H1 (cell line): ENCODE results near the gene ZNF423. TPM values are rescaled to one million over a fixed set of nuclear protein-coding genes. Genes with fewer than 3 reads are reported as not detected.

ENCODE experiments used
- CTCF ChIA-PET: fragments of 300-600 bp; sonication (Branson Sonifier 250); formaldehyde crosslinking; loops from one replicate; lab custom pipeline; 2021; ENCODE audit not compliant: partially characterized antibody; lab: Charles Lee
- POLR2A ChIA-PET: fragments of 300-600 bp; sonication (Branson Sonifier 250); formaldehyde crosslinking; loops from one replicate; lab custom pipeline; 2021; ENCODE audit warnings: inconsistent platforms; ENCODE audit not compliant: partially characterized antibody; lab: Charles Lee
- DNase-seq, 2 experiments: peaks; one replicate each; pipeline versions ENCODE4 v3.0.0 to v3.0.0-alpha.2; 2010 to 2022; ENCODE audit warnings: low spot score in 2 of 2, low read depth in 1 of 2, mixed read lengths in 1 of 2
- FAIRE-seq: peaks from 2 replicates; lab custom pipeline; 2011; peaks lifted over from hg19 to GRCh38; lab: Jason Lieb, UNC
- H2AFZ ChIP-seq: 2 replicates; pipeline ENCODE4 v1.8.1; 2012; ENCODE audit warnings: low read length, inconsistent platforms
- H2AK5ac ChIP-seq: 2 replicates; pipeline ENCODE4 v1.6.1; 2013; ENCODE audit warnings: low read depth, low read length
- H2BK120ac ChIP-seq: replicated peaks from 2 replicates; pipeline ENCODE3; 2013; ENCODE audit warnings: low read depth, low read length, inconsistent platforms
- H2BK12ac ChIP-seq: 2 replicates; pipeline ENCODE4 v1.6.1; 2013; ENCODE audit warnings: low read depth, low read length
- H2BK15ac ChIP-seq: 2 replicates; pipeline ENCODE4 v1.6.1; 2013; ENCODE audit warnings: low read length
- H2BK20ac ChIP-seq: 2 replicates; pipeline ENCODE4 v1.6.1; 2013; ENCODE audit warnings: low read length
- H2BK5ac ChIP-seq: 2 replicates; pipeline ENCODE4 v1.6.1; 2013; ENCODE audit warnings: low read depth, low read length
- H3K14ac ChIP-seq: 2 replicates; pipeline ENCODE4 v1.6.1; 2013; ENCODE audit warnings: inconsistent platforms; ENCODE audit not compliant: insufficient read length
- H3K18ac ChIP-seq: 2 replicates; pipeline ENCODE4 v1.6.1; 2013; ENCODE audit warnings: low read length; ENCODE audit errors: extremely low read depth
- H3K23ac ChIP-seq: 2 replicates; pipeline ENCODE4 v1.6.1; 2013; ENCODE audit warnings: inconsistent platforms; ENCODE audit not compliant: insufficient read length
- H3K23me2 ChIP-seq: 2 replicates; pipeline ENCODE4 v1.6.1; 2013; ENCODE audit warnings: low read depth, low read length
- H3K27ac ChIP-seq: 2 replicates; pipeline ENCODE4 v1.6.1; 2011; ENCODE audit warnings: low read depth, low read length, inconsistent platforms
- H3K27me3 ChIP-seq, 4 experiments: replicated peaks in 1 of 4; 1 replicate in 1 of 4; 2 replicates in 3 of 4; pipeline versions ENCODE4 v1.6.1 to v1.8.1; 2011 to 2013; ENCODE audit warnings: low read length in 3 of 4, mild to moderate bottlenecking in 3 of 4, inconsistent platforms in 2 of 4, mixed read lengths in 2 of 4, moderate library complexity in 1 of 4; ENCODE audit not compliant: control insufficient read depth in 3 of 4, insufficient read depth in 3 of 4; ENCODE audit errors: extremely low read depth in 1 of 4
- H3K36me3 ChIP-seq, 4 experiments: 2 replicates each; pipeline versions ENCODE4 v1.6.1 to v1.8.1; 2011 to 2013; ENCODE audit warnings: mild to moderate bottlenecking in 4 of 4, low read length in 3 of 4, moderate library complexity in 2 of 4, control low read depth in 1 of 4, inconsistent platforms in 1 of 4; ENCODE audit not compliant: insufficient read depth in 4 of 4, control insufficient read depth in 2 of 4
- H3K4ac ChIP-seq: replicated peaks from 2 replicates; pipeline ENCODE3; 2013; ENCODE audit warnings: low read length, low read depth, mixed read lengths, inconsistent platforms; ENCODE audit not compliant: insufficient read length
- H3K4me1 ChIP-seq, 4 experiments: replicated peaks in 1 of 4; 1 replicate in 1 of 4; 2 replicates in 3 of 4; pipeline versions ENCODE4 v1.6.1 to v1.8.1; 2011 to 2013; ENCODE audit warnings: low read length in 3 of 4, inconsistent platforms in 2 of 4, mixed read lengths in 1 of 4; ENCODE audit not compliant: insufficient read depth in 4 of 4, control insufficient read depth in 3 of 4
- H3K4me2 ChIP-seq, 2 experiments: 2 replicates each; pipeline versions ENCODE4 v1.6.1 to v1.8.1; 2011 to 2013; ENCODE audit warnings: low read depth in 2 of 2, low read length in 2 of 2, control low read depth in 1 of 2, inconsistent platforms in 1 of 2, mild to moderate bottlenecking in 1 of 2; ENCODE audit not compliant: insufficient read depth in 1 of 2
- H3K4me3 ChIP-seq, 4 experiments: fragments of 200-600, 300-600 bp in 1 of 4; sonication (generic), shearing (Covaris generic), sonication (Bioruptor Twin) in 1 of 4; 2 replicates each; pipeline versions ENCODE4 v1.5.1 to v1.8.1; 2011 to 2016; ENCODE audit warnings: low read length in 4 of 4, low read depth in 3 of 4, control low read depth in 2 of 4, inconsistent platforms in 2 of 4, mild to moderate bottlenecking in 2 of 4, mixed read lengths in 1 of 4, moderate library complexity in 1 of 4; ENCODE audit not compliant: insufficient read depth in 2 of 4; ENCODE audit errors: extremely low read depth in 1 of 4
- H3K56ac ChIP-seq: replicated peaks from 2 replicates; pipeline ENCODE3; 2013; ENCODE audit warnings: low read depth, mild to moderate bottlenecking, mixed read lengths, low read length, inconsistent platforms; ENCODE audit not compliant: insufficient read length
- H3K79me1 ChIP-seq: 2 replicates; pipeline ENCODE4 v1.6.1; 2013; ENCODE audit warnings: low read depth, low read length, control low read depth
- H3K79me2 ChIP-seq, 2 experiments: 2 replicates each; pipeline versions ENCODE4 v1.6.1 to v1.8.1; 2012 to 2013; ENCODE audit warnings: low read length in 2 of 2, mild to moderate bottlenecking in 2 of 2, inconsistent platforms in 1 of 2; ENCODE audit not compliant: insufficient read depth in 2 of 2, control insufficient read depth in 1 of 2
- H3K9ac ChIP-seq, 4 experiments: replicated peaks in 1 of 4; 1 replicate in 1 of 4; 2 replicates in 3 of 4; pipeline versions ENCODE4 v1.6.1 to v1.8.1; 2011 to 2013; ENCODE audit warnings: low read depth in 3 of 4, low read length in 3 of 4, control low read depth in 2 of 4, mild to moderate bottlenecking in 2 of 4, moderate library complexity in 2 of 4, inconsistent platforms in 1 of 4; ENCODE audit errors: extremely low read depth in 1 of 4
- H3K9me3 ChIP-seq, 2 experiments: 2 replicates each; pipeline versions ENCODE4 v1.6.1 to v1.8.1; 2012 to 2013; ENCODE audit warnings: mild to moderate bottlenecking in 2 of 2, moderate library complexity in 2 of 2, control low read depth in 1 of 2, inconsistent platforms in 1 of 2, low read depth in 1 of 2, low read length in 1 of 2, mixed read lengths in 1 of 2; ENCODE audit not compliant: insufficient read depth in 2 of 2
- H4K20me1 ChIP-seq, 2 experiments: replicated peaks in 1 of 2; 2 replicates each; pipeline versions ENCODE3 to v1.8.1; 2011 to 2013; ENCODE audit warnings: inconsistent platforms in 2 of 2, low read length in 2 of 2, mild to moderate bottlenecking in 1 of 2; ENCODE audit not compliant: insufficient read depth in 2 of 2, control insufficient read depth in 1 of 2
- H4K5ac ChIP-seq: 2 replicates; pipeline ENCODE4 v1.6.1; 2013; ENCODE audit warnings: low read length, low read depth, mixed read lengths, inconsistent platforms; ENCODE audit not compliant: insufficient read length
- H4K8ac ChIP-seq: 2 replicates; pipeline ENCODE4 v1.8.0; 2013; ENCODE audit warnings: mild to moderate bottlenecking, moderate library complexity, low read length, inconsistent platforms; ENCODE audit not compliant: insufficient read depth; ENCODE audit errors: extremely low read depth
- H4K91ac ChIP-seq: replicated peaks from 2 replicates; pipeline ENCODE3; 2013; ENCODE audit warnings: low read length, mixed read lengths, inconsistent platforms; ENCODE audit not compliant: insufficient read length
- BCL11A ChIP-seq, 2 experiments: IDR thresholded peaks; one replicate each; pipeline ENCODE4 v1.6.1; 2011; ENCODE audit warnings: low read depth in 2 of 2, low read length in 2 of 2, mild to moderate bottlenecking in 2 of 2
- BRCA1 ChIP-seq: IDR thresholded peaks from 2 replicates; pipeline ENCODE4 v1.6.1; 2012; ENCODE audit warnings: low read depth, low read length, improper control_type of control experiment
- CEBPB ChIP-seq: IDR thresholded peaks from 2 replicates; pipeline ENCODE4 v1.6.1; 2012; ENCODE audit warnings: low read depth, low read length
- CHD1 ChIP-seq: IDR thresholded peaks from 2 replicates; pipeline ENCODE4 v1.6.1; 2012; ENCODE audit warnings: low read depth, low read length, improper control_type of control experiment
- CHD2 ChIP-seq: IDR thresholded peaks from 2 replicates; pipeline ENCODE4 v1.6.1; 2012; ENCODE audit warnings: low read length, improper control_type of control experiment
- EZH2 ChIP-seq: fragments of 200-600 bp; sonication (generic); IDR thresholded peaks from 2 replicates; pipeline ENCODE4 v1.7.1; 2012; ENCODE audit warnings: low read depth, mild to moderate bottlenecking, moderate library complexity, low read length, inconsistent platforms; ENCODE audit not compliant: severe bottlenecking
- FOSL1 ChIP-seq: IDR thresholded peaks from 2 replicates; pipeline ENCODE4 v1.6.1; 2011; ENCODE audit warnings: mild to moderate bottlenecking, low read depth, low read length, moderate library complexity; ENCODE audit not compliant: insufficient read depth
- HDAC2 ChIP-seq, 2 experiments: fragments of 300-600 bp in 1 of 2; sonication (generic) in 1 of 2; IDR thresholded peaks; 2 replicates each; pipeline ENCODE4 v1.6.1; 2011 to 2012; ENCODE audit warnings: low read depth in 2 of 2, low read length in 2 of 2, mild to moderate bottlenecking in 2 of 2, moderate library complexity in 2 of 2, borderline replicate concordance in 1 of 2, inconsistent platforms in 1 of 2
- RBBP5 ChIP-seq: IDR thresholded peaks from 2 replicates; pipeline ENCODE4 v1.7.1; 2012; ENCODE audit warnings: low read depth, mild to moderate bottlenecking, inconsistent platforms, low read length, moderate library complexity, borderline replicate concordance
- RNF2 ChIP-seq: fragments of 200-900, 300-1000 bp; sonication (generic); IDR thresholded peaks from 2 replicates; pipeline ENCODE4 v1.7.1; 2016; ENCODE audit warnings: borderline replicate concordance, low read depth, mild to moderate bottlenecking, antibody characterized with exemption, low read length; ENCODE audit not compliant: poor library complexity, severe bottlenecking; ENCODE audit errors: missing control alignments
- SIRT6 ChIP-seq: IDR thresholded peaks from one replicate; pipeline ENCODE4 v1.7.1; 2012; ENCODE audit warnings: low read length, inconsistent platforms
- SRF ChIP-seq: IDR thresholded peaks from 2 replicates; pipeline ENCODE4 v1.6.1; 2011; ENCODE audit warnings: mild to moderate bottlenecking, low read depth, low read length, moderate library complexity
- WGBS, 2 experiments: shearing (Covaris generic) in 1 of 2; methylation state at CpG; one replicate each; pipeline versions ENCODE4 v1.1.6 to v1.1.7; 2013 to 2015; ENCODE audit warnings: low lambda C conversion rate in 2 of 2, mixed read lengths in 2 of 2, inconsistent platforms in 1 of 2, low coverage in 1 of 2, missing lambda C conversion rate in 1 of 2; ENCODE audit not compliant: insufficient replicate concordance in 2 of 2, insufficient coverage in 1 of 2, insufficient read length in 1 of 2; ENCODE audit errors: extremely low coverage in 1 of 2, missing lambda C conversion rate in 1 of 2; 5-methylcytosine and 5-hydroxymethylcytosine counted together
- polyA plus RNA-seq, 7 experiments: library from polyadenylated mRNA; depleted of rRNA in 3 of 7; stranded (reverse) in 5 of 7; unstranded in 2 of 7; fragments of >200 nt in 5 of 7; fragments of 200-250 nt in 2 of 7; gene quantifications; 1 replicate in 5 of 7; 2 replicates in 1 of 7; 4 replicates in 1 of 7; pipeline versions ENCODE4 v1.2.1 to v1.2.3, GENCODE V29; 2011 to 2013; ENCODE audit warnings: missing spikeins in 2 of 7, mixed read lengths in 2 of 7
- total RNA-seq: library from RNA; stranded (reverse); fragmentation: NEBNext Ultra II Directional; extraction: Animal tissue kit (Norgen Biotek cat#: 25700); gene quantifications from 2 replicates; pipeline ENCODE4 v1.2.1, GENCODE V29; 2021

The ZNF423 gene
- total and polyA plus RNA-seq, 2 of the 8 experiments (the other 6 are each of a cell fraction or from before 2014, with no cell fraction given) = 38.2 to 52.3 TPM

DNA sequence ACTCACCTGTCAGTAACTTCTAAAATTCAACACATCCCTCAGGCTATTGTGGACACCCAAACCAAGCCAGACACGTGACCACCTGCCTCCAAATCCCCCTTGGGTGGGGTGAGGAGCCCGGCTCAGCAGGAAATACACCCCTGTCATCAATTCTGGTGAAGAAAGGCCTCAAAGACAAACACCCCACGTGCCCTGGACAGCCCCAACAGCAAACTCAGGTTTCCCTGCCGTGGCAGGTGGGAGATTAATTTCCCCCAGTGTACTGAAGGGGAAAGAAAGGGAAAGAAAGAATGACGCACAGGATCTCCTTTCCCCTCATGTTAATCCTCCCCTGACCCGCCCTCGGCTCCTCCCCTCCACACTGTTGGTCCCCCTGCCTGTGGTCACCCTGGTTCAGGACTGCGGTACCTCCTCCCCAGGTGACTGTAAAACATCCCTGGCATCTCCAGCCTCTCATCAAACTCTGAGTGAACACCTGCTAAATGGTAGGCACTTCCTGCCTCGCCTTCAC lies 98.3 kb downstream of the ZNF423 start:
- H2AK5ac ChIP-seq = peak overlapping the region; percentile 87
- no peaks in the 10 kb centered on the region for H3K27me3 ChIP-seq
- H3K79me1 ChIP-seq = peaks cover 13% of the 10 kb centered on the region
- H3K9ac ChIP-seq = no peak overlapping the region
- 0 out of 2 replicates have a peak overlapping the region, but pooled peaks have one; percentile 26 for H2BK5ac ChIP-seq
- H3K23me2 ChIP-seq = peaks cover 7% of the 10 kb centered on the region; the same call in 1 of the 2 replicates
- TF ChIP-seq EZH2 = no peak
- no peak for TF ChIP-seq BRCA1
- no peak for TF ChIP-seq RBBP5
- no peak for TF ChIP-seq FOSL1
- no peak for TF ChIP-seq HDAC2 (IDR thresholded peaks at IDR 0.05; ENCODE audit: borderline replicate concordance in 1 of 2, low read depth in 2 of 2, low read length in 2 of 2)
- TF ChIP-seq SIRT6 = no peak
- TF ChIP-seq CEBPB = no peak
- TF ChIP-seq CHD1 = no peak
- TF ChIP-seq BCL11A (IDR thresholded peaks at IDR 0.05; ENCODE audit: low read depth in 2 of 2, low read length in 2 of 2) = no peak
- TF ChIP-seq SRF = no peak
- no peak for TF ChIP-seq CHD2
- no peak for TF ChIP-seq RNF2
- peak overlapping the region; percentile 39; the same call in 1 of the 2 replicates for H2BK12ac ChIP-seq
- H3K4me2 ChIP-seq = 0 out of 4 replicates have a peak overlapping the region, but pooled peaks of 1 of the 2 experiments have one; percentile 29
- no peak overlapping the region for H4K5ac ChIP-seq
- WGBS, 2 experiments = 60% methylated on average over 8 of the region's 9 CpGs; no CpG with 5 or more reads in 1 of the 2 experiments
- H3K79me2 ChIP-seq = peaks cover 0 to 27% of the 10 kb centered on the region in 2 experiments; a peak in 2 of 4 replicates
- DNase-seq = no peak
- peak overlapping the region; percentile 56; the same call in 1 of the 2 replicates for H2BK20ac ChIP-seq
- no peak overlapping the region for H3K14ac ChIP-seq
- no peak overlapping the region for H3K23ac ChIP-seq
- H4K91ac ChIP-seq = no peak overlapping the region
- no peak overlapping the region for H2AFZ ChIP-seq
- H4K8ac ChIP-seq = no peak overlapping the region
- H3K56ac ChIP-seq = no peak overlapping the region
- H3K27ac ChIP-seq = no peak overlapping the region
- no peak overlapping the region for H3K4ac ChIP-seq
- H3K4me3 ChIP-seq = no peak overlapping the region
- FAIRE-seq = no peak
- no peak overlapping the region for H2BK15ac ChIP-seq
- H2BK120ac ChIP-seq = no peak overlapping the region
- H3K36me3 ChIP-seq = no peaks in the 10 kb centered on the region
- CTCF ChIA-PET = interaction anchor here (1.2 to 1.8 kb wide), 3 partner anchors 13 to 118 kb away, joined by 3 to 5 read pairs (median 3); no protein-coding TSS in a partner anchor
- POLR2A ChIA-PET = interaction anchor here (0.8 to 1.4 kb wide), 2 partner anchors 18 to 100 kb away, joined by 3 read pairs; no protein-coding TSS in a partner anchor
- peaks cover 9 to 29% (median 20%) of the 10 kb centered on the region in 4 experiments for H3K4me1 ChIP-seq
- no peak overlapping the region for H3K18ac ChIP-seq
- no peaks in the 10 kb centered on the region for H3K9me3 ChIP-seq
- peaks cover 2 to 5% of the 10 kb centered on the region in 2 experiments for H4K20me1 ChIP-seq
